H1 (cell line): Measurements from ENCODE around the gene CDRT15. TPM values are rescaled to one million over a fixed set of nuclear protein-coding genes. Genes with fewer than 3 reads are reported as not detected.

Experiments used
- CTCF ChIA-PET: fragments of 300-600 bp; sonication (Branson Sonifier 250); formaldehyde crosslinking; loops from one replicate; lab custom pipeline; 2021; ENCODE audit not compliant: partially characterized antibody; lab: Charles Lee
- POLR2A ChIA-PET: fragments of 300-600 bp; sonication (Branson Sonifier 250); formaldehyde crosslinking; loops from one replicate; lab custom pipeline; 2021; ENCODE audit warnings: inconsistent platforms; ENCODE audit not compliant: partially characterized antibody; lab: Charles Lee
- DNase-seq, 2 experiments: peaks; one replicate each; pipeline versions ENCODE4 v3.0.0 to v3.0.0-alpha.2; 2010 to 2022; ENCODE audit warnings: low spot score in 2 of 2, low read depth in 1 of 2, mixed read lengths in 1 of 2
- FAIRE-seq: peaks from 2 replicates; lab custom pipeline; 2011; peaks lifted over from hg19 to GRCh38; lab: Jason Lieb, UNC
- H2AFZ ChIP-seq: 2 replicates; pipeline ENCODE4 v1.8.1; 2012; ENCODE audit warnings: low read length, inconsistent platforms
- H2AK5ac ChIP-seq: 2 replicates; pipeline ENCODE4 v1.6.1; 2013; ENCODE audit warnings: low read depth, low read length
- H2BK120ac ChIP-seq: replicated peaks from 2 replicates; pipeline ENCODE3; 2013; ENCODE audit warnings: low read depth, low read length, inconsistent platforms
- H2BK12ac ChIP-seq: 2 replicates; pipeline ENCODE4 v1.6.1; 2013; ENCODE audit warnings: low read depth, low read length
- H2BK15ac ChIP-seq: 2 replicates; pipeline ENCODE4 v1.6.1; 2013; ENCODE audit warnings: low read length
- H2BK20ac ChIP-seq: 2 replicates; pipeline ENCODE4 v1.6.1; 2013; ENCODE audit warnings: low read length
- H2BK5ac ChIP-seq: 2 replicates; pipeline ENCODE4 v1.6.1; 2013; ENCODE audit warnings: low read depth, low read length
- H3K14ac ChIP-seq: 2 replicates; pipeline ENCODE4 v1.6.1; 2013; ENCODE audit warnings: inconsistent platforms; ENCODE audit not compliant: insufficient read length
- H3K18ac ChIP-seq: 2 replicates; pipeline ENCODE4 v1.6.1; 2013; ENCODE audit warnings: low read length; ENCODE audit errors: extremely low read depth
- H3K23ac ChIP-seq: 2 replicates; pipeline ENCODE4 v1.6.1; 2013; ENCODE audit warnings: inconsistent platforms; ENCODE audit not compliant: insufficient read length
- H3K23me2 ChIP-seq: 2 replicates; pipeline ENCODE4 v1.6.1; 2013; ENCODE audit warnings: low read depth, low read length
- H3K27ac ChIP-seq: 2 replicates; pipeline ENCODE4 v1.6.1; 2011; ENCODE audit warnings: low read depth, low read length, inconsistent platforms
- H3K27me3 ChIP-seq, 4 experiments: replicated peaks in 1 of 4; 1 replicate in 1 of 4; 2 replicates in 3 of 4; pipeline versions ENCODE4 v1.6.1 to v1.8.1; 2011 to 2013; ENCODE audit warnings: low read length in 3 of 4, mild to moderate bottlenecking in 3 of 4, inconsistent platforms in 2 of 4, mixed read lengths in 2 of 4, moderate library complexity in 1 of 4; ENCODE audit not compliant: control insufficient read depth in 3 of 4, insufficient read depth in 3 of 4; ENCODE audit errors: extremely low read depth in 1 of 4
- H3K36me3 ChIP-seq, 4 experiments: 2 replicates each; pipeline versions ENCODE4 v1.6.1 to v1.8.1; 2011 to 2013; ENCODE audit warnings: mild to moderate bottlenecking in 4 of 4, low read length in 3 of 4, moderate library complexity in 2 of 4, control low read depth in 1 of 4, inconsistent platforms in 1 of 4; ENCODE audit not compliant: insufficient read depth in 4 of 4, control insufficient read depth in 2 of 4
- H3K4ac ChIP-seq: replicated peaks from 2 replicates; pipeline ENCODE3; 2013; ENCODE audit warnings: low read length, low read depth, mixed read lengths, inconsistent platforms; ENCODE audit not compliant: insufficient read length
- H3K4me1 ChIP-seq, 4 experiments: replicated peaks in 1 of 4; 1 replicate in 1 of 4; 2 replicates in 3 of 4; pipeline versions ENCODE4 v1.6.1 to v1.8.1; 2011 to 2013; ENCODE audit warnings: low read length in 3 of 4, inconsistent platforms in 2 of 4, mixed read lengths in 1 of 4; ENCODE audit not compliant: insufficient read depth in 4 of 4, control insufficient read depth in 3 of 4
- H3K4me2 ChIP-seq, 2 experiments: 2 replicates each; pipeline versions ENCODE4 v1.6.1 to v1.8.1; 2011 to 2013; ENCODE audit warnings: low read depth in 2 of 2, low read length in 2 of 2, control low read depth in 1 of 2, inconsistent platforms in 1 of 2, mild to moderate bottlenecking in 1 of 2; ENCODE audit not compliant: insufficient read depth in 1 of 2
- H3K4me3 ChIP-seq, 4 experiments: fragments of 200-600, 300-600 bp in 1 of 4; sonication (generic), shearing (Covaris generic), sonication (Bioruptor Twin) in 1 of 4; 2 replicates each; pipeline versions ENCODE4 v1.5.1 to v1.8.1; 2011 to 2016; ENCODE audit warnings: low read length in 4 of 4, low read depth in 3 of 4, control low read depth in 2 of 4, inconsistent platforms in 2 of 4, mild to moderate bottlenecking in 2 of 4, mixed read lengths in 1 of 4, moderate library complexity in 1 of 4; ENCODE audit not compliant: insufficient read depth in 2 of 4; ENCODE audit errors: extremely low read depth in 1 of 4
- H3K56ac ChIP-seq: replicated peaks from 2 replicates; pipeline ENCODE3; 2013; ENCODE audit warnings: low read depth, mild to moderate bottlenecking, mixed read lengths, low read length, inconsistent platforms; ENCODE audit not compliant: insufficient read length
- H3K79me1 ChIP-seq: 2 replicates; pipeline ENCODE4 v1.6.1; 2013; ENCODE audit warnings: low read depth, low read length, control low read depth
- H3K79me2 ChIP-seq, 2 experiments: 2 replicates each; pipeline versions ENCODE4 v1.6.1 to v1.8.1; 2012 to 2013; ENCODE audit warnings: low read length in 2 of 2, mild to moderate bottlenecking in 2 of 2, inconsistent platforms in 1 of 2; ENCODE audit not compliant: insufficient read depth in 2 of 2, control insufficient read depth in 1 of 2
- H3K9ac ChIP-seq, 4 experiments: replicated peaks in 1 of 4; 1 replicate in 1 of 4; 2 replicates in 3 of 4; pipeline versions ENCODE4 v1.6.1 to v1.8.1; 2011 to 2013; ENCODE audit warnings: low read depth in 3 of 4, low read length in 3 of 4, control low read depth in 2 of 4, mild to moderate bottlenecking in 2 of 4, moderate library complexity in 2 of 4, inconsistent platforms in 1 of 4; ENCODE audit errors: extremely low read depth in 1 of 4
- H3K9me3 ChIP-seq, 2 experiments: 2 replicates each; pipeline versions ENCODE4 v1.6.1 to v1.8.1; 2012 to 2013; ENCODE audit warnings: mild to moderate bottlenecking in 2 of 2, moderate library complexity in 2 of 2, control low read depth in 1 of 2, inconsistent platforms in 1 of 2, low read depth in 1 of 2, low read length in 1 of 2, mixed read lengths in 1 of 2; ENCODE audit not compliant: insufficient read depth in 2 of 2
- H4K20me1 ChIP-seq, 2 experiments: replicated peaks in 1 of 2; 2 replicates each; pipeline versions ENCODE3 to v1.8.1; 2011 to 2013; ENCODE audit warnings: inconsistent platforms in 2 of 2, low read length in 2 of 2, mild to moderate bottlenecking in 1 of 2; ENCODE audit not compliant: insufficient read depth in 2 of 2, control insufficient read depth in 1 of 2
- H4K5ac ChIP-seq: 2 replicates; pipeline ENCODE4 v1.6.1; 2013; ENCODE audit warnings: low read length, low read depth, mixed read lengths, inconsistent platforms; ENCODE audit not compliant: insufficient read length
- H4K8ac ChIP-seq: 2 replicates; pipeline ENCODE4 v1.8.0; 2013; ENCODE audit warnings: mild to moderate bottlenecking, moderate library complexity, low read length, inconsistent platforms; ENCODE audit not compliant: insufficient read depth; ENCODE audit errors: extremely low read depth
- H4K91ac ChIP-seq: replicated peaks from 2 replicates; pipeline ENCODE3; 2013; ENCODE audit warnings: low read length, mixed read lengths, inconsistent platforms; ENCODE audit not compliant: insufficient read length
- BRCA1 ChIP-seq: IDR thresholded peaks from 2 replicates; pipeline ENCODE4 v1.6.1; 2012; ENCODE audit warnings: low read depth, low read length, improper control_type of control experiment
- CBX5 ChIP-seq: fragments of 300-800, 300-1000 bp; sonication (generic); IDR thresholded peaks from 2 replicates; pipeline ENCODE4 v1.7.1; 2016; ENCODE audit warnings: antibody characterized with exemption, low read length, low read depth
- JUN ChIP-seq: IDR thresholded peaks from 2 replicates; pipeline ENCODE4 v1.6.1; 2011; ENCODE audit warnings: low read depth, mild to moderate bottlenecking, improper control_type of control experiment, low read length
- POLR2A ChIP-seq, 2 experiments: IDR thresholded peaks; 1 replicate in 1 of 2; 2 replicates in 1 of 2; pipeline ENCODE4 v1.6.1; 2011; ENCODE audit warnings: low read depth in 2 of 2, low read length in 2 of 2, mild to moderate bottlenecking in 2 of 2; ENCODE audit errors: control extremely low read depth in 1 of 2
- RAD21 ChIP-seq, 2 experiments: IDR thresholded peaks in 1 of 2; conservative IDR thresholded peaks in 1 of 2; 2 replicates each; pipeline ENCODE4 v1.6.1; 2011; ENCODE audit warnings: low read depth in 2 of 2, low read length in 2 of 2, improper control_type of control experiment in 1 of 2, inconsistent platforms in 1 of 2, mild to moderate bottlenecking in 1 of 2, moderate library complexity in 1 of 2
- RFX5 ChIP-seq: IDR thresholded peaks from 2 replicates; pipeline ENCODE4 v1.6.1; 2011; ENCODE audit warnings: low read depth, low read length, improper control_type of control experiment, borderline replicate concordance
- SIX5 ChIP-seq: IDR thresholded peaks from 2 replicates; pipeline ENCODE4 v1.6.1; 2011; ENCODE audit warnings: mild to moderate bottlenecking, low read depth, low read length
- TAF1 ChIP-seq: IDR thresholded peaks from 2 replicates; pipeline ENCODE4 v1.6.1; 2011; ENCODE audit warnings: mild to moderate bottlenecking, low read depth, low read length
- WGBS, 2 experiments: shearing (Covaris generic) in 1 of 2; methylation state at CpG; one replicate each; pipeline versions ENCODE4 v1.1.6 to v1.1.7; 2013 to 2015; ENCODE audit warnings: low lambda C conversion rate in 2 of 2, mixed read lengths in 2 of 2, inconsistent platforms in 1 of 2, low coverage in 1 of 2, missing lambda C conversion rate in 1 of 2; ENCODE audit not compliant: insufficient replicate concordance in 2 of 2, insufficient coverage in 1 of 2, insufficient read length in 1 of 2; ENCODE audit errors: extremely low coverage in 1 of 2, missing lambda C conversion rate in 1 of 2; 5-methylcytosine and 5-hydroxymethylcytosine counted together
- polyA plus RNA-seq, 7 experiments: library from polyadenylated mRNA; depleted of rRNA in 3 of 7; stranded (reverse) in 5 of 7; unstranded in 2 of 7; fragments of >200 nt in 5 of 7; fragments of 200-250 nt in 2 of 7; gene quantifications; 1 replicate in 5 of 7; 2 replicates in 1 of 7; 4 replicates in 1 of 7; pipeline versions ENCODE4 v1.2.1 to v1.2.3, GENCODE V29; 2011 to 2013; ENCODE audit warnings: missing spikeins in 2 of 7, mixed read lengths in 2 of 7
- total RNA-seq: library from RNA; stranded (reverse); fragmentation: NEBNext Ultra II Directional; extraction: Animal tissue kit (Norgen Biotek cat#: 25700); gene quantifications from 2 replicates; pipeline ENCODE4 v1.2.1, GENCODE V29; 2021

Gene CDRT15
- total and polyA plus RNA-seq, 2 of the 8 experiments (the other 6 are each of a cell fraction or from before 2014, with no cell fraction given) = not detected

DNA sequence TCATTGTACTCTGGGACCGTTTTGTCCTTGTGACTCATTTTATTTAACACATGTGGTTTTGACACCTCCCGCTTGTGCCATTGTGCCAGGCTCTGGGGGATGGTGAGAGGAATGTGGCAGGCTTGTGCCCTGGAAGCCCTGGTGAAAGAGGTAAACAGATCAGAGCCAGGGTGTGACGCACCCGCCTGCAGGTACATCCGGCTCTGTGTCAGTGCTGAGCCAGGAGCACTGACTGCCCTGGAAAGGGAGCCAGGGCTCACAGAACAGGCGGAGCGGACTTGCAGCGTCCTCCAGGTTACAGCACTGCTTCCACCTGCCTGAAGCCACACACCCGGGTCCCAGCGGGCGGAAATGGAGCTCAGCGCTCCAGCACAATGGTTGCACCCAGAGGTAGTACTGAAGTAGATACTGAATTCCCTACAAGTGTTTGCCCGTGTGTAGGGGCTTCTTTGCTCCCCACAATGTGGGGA, 30.6 kb downstream of the CDRT15 start:
- Histone ChIP-seq H2BK120ac (no peak overlapping the region), H2BK15ac (no peak overlapping the region; the same call in 1 of the 2 replicates), H2BK20ac (no peak overlapping the region), H2BK5ac (peak overlapping the region; percentile 26; the same call in 1 of the 2 replicates), H3K36me3 (peaks cover 0 to 4% (median 0%) of the 10 kb centered on the region in 4 experiments; a peak in 1 of 8 replicates), H4K8ac (no peak overlapping the region), H2BK12ac (no peak overlapping the region), H4K20me1 (no peaks in the 10 kb centered on the region), H3K4me2 (no peak overlapping the region), H2AK5ac (no peak overlapping the region), H3K9me3 (no peaks in the 10 kb centered on the region), H3K4me3 (no peak overlapping the region), H3K4me1 (no peaks in the 10 kb centered on the region; a peak in 1 of 7 replicates), H2AFZ (no peak overlapping the region), H3K9ac (no peak overlapping the region), H3K23me2 (no peaks in the 10 kb centered on the region), H3K79me2 (no peaks in the 10 kb centered on the region), H3K18ac (no peak overlapping the region), H3K27me3 (no peaks in the 10 kb centered on the region), H3K56ac (no peak overlapping the region), H3K4ac (no peak overlapping the region), H4K91ac (no peak overlapping the region), H3K27ac (no peak overlapping the region), H3K23ac (no peak overlapping the region), H4K5ac (no peak overlapping the region), H3K79me1 (no peaks in the 10 kb centered on the region), H3K14ac (no peak overlapping the region)
- FAIRE-seq (no peak), DNase-seq (no peak)
- ChIA-PET POLR2A (interaction anchor here (0.6 kb wide), 1 partner anchor 1174 kb away, joined by 6 read pairs; no protein-coding TSS in a partner anchor), CTCF (interaction anchor here (0.6 to 1.3 kb wide), 2 partner anchors 10 to 1071 kb away, joined by 3 to 4 read pairs; no protein-coding TSS in a partner anchor)
- whole genome bisulfite sequencing, 2 experiments = 91% methylated on average over 13 of the region's 13 CpGs; no CpG with 5 or more reads in 1 of the 2 experiments
- TF ChIP-seq RFX5 = no peak
- no peak for TF ChIP-seq JUN
- no peak for TF ChIP-seq CBX5
- no peak for TF ChIP-seq POLR2A (IDR thresholded peaks at IDR 0.05; ENCODE audit: control extremely low read depth in 1 of 2, low read depth in 2 of 2, low read length in 2 of 2)
- TF ChIP-seq RAD21 (IDR thresholded peaks at IDR 0.05 in 1 of 2, conservative IDR thresholded peaks at IDR 0.05 in 1 of 2; ENCODE audit: low read depth in 2 of 2, low read length in 2 of 2) = no peak
- TF ChIP-seq SIX5 = no peak
- TF ChIP-seq TAF1 = no peak
- no peak for TF ChIP-seq BRCA1
